Measurements from ENCODE around the gene MAF. TPM values are rescaled to one million over a fixed set of nuclear protein-coding genes. Genes with fewer than 3 reads are reported as not detected.

The MAF gene
- total RNA-seq, 1 experiment from 2014 or later, result 2.6 TPM

DNA sequence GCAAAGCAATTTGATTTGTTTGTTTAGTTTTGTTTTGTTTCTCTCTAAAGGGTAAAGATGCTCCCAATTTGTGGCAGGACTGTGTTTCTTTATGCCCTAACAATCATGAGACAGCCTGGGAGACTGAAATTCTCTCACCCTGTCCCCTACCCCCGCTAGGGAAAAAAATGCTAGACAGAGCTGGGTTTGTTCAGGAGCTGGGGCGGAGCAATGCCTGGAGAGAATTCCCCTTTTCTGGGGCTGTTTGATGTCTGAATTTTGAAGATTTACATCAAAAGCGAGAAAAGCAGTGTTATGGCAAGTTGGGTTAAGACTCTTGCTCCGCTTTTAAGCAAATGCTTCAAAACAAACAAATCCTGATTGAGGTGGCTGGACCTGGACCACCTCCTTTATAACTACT lies 8.4 kb downstream of the MAF start:
- DNase-seq (ENCODE audit: low read depth), result no peak

- no peak for DNase-seq (ENCODE audit: low read depth)
Observed at GRCh38 chr16:79589601-79590102, 10.9 kb downstream of the MAF start.

- DNase-seq (ENCODE audit: low read depth), result no peak
Observed at GRCh38 chr16:79587897-79588296, 12.6 kb downstream of the MAF start.

GRCh38 chr16:79587296-79587695 lies 13.2 kb downstream of the MAF start:
- DNase-seq (ENCODE audit: low read depth), result no peak

GRCh38 chr16:79582789-79583188 lies 17.7 kb downstream of the MAF start:
- no peak for DNase-seq (ENCODE audit: low read depth)

GRCh38 chr16:79580453-79581191 lies 19.9 kb downstream of the MAF start:
- DNase-seq (ENCODE audit: low read depth), result no peak

GRCh38 chr16:79576602-79577001 lies 23.9 kb downstream of the MAF start:
- DNase-seq (ENCODE audit: low read depth), result no peak

GRCh38 chr16:79573884-79574283 lies 26.7 kb downstream of the MAF start:
- no peak for DNase-seq (ENCODE audit: low read depth)

GRCh38 chr16:79573071-79573470 lies 27.5 kb downstream of the MAF start:
- DNase-seq (ENCODE audit: low read depth), result no peak

DNA sequence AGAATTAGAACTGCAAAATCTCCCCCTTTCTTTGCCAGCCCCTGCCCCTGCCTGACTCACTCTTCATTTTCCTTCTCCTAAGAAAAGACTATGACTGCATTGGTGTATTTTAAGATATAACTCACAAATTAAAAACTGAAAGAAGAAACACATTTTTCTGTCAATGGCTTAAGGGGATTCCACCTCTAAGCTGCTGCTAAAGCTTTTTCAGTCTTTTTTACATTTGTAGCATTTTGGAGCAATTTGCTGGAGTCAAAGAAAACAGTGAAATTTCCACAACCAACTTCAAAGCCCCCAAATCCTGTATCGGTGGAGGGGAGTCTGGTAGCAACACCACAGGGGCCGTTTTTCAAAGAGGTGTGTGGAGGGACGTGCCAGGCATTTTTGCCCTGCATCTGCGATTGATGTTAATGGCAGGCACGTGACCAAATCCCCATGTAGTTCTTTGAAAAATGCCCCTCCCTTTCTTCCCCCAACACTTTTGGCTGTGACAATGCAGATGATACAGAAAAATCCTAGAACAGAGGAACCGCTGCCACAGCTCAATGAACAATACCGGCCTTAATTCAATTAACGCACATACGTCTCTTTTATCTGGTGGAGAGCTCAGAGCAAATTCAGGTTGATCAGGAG lies 28.5 kb downstream of the MAF start:
- DNase-seq (ENCODE audit: low read depth), result no peak

GRCh38 chr16:79571065-79571902 lies 29.3 kb downstream of the MAF start:
- DNase-seq (ENCODE audit: low read depth), result peak; percentile 3

DNA sequence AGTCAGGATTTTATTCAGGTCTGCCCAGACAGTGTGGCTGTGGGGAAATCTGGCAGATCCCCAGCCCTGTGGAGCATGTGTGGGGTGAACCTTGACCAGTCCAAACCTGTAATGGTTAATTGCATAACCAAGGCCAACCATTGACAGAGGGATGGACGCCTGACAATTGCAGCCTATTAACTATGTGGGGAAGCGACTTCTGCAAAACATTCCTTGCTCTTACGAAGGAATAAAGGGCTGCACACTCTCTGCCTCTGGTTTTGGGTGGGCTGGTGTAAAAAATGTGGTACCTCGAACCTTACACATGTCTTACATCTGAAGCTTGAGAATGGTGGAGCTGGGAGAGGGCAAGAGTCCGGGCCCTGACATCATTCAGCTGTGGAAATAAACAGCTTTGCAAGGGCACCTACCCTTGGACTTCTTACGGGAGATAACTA lies 35.8 kb downstream of the MAF start:
- no peak for DNase-seq (ENCODE audit: low read depth)

DNA sequence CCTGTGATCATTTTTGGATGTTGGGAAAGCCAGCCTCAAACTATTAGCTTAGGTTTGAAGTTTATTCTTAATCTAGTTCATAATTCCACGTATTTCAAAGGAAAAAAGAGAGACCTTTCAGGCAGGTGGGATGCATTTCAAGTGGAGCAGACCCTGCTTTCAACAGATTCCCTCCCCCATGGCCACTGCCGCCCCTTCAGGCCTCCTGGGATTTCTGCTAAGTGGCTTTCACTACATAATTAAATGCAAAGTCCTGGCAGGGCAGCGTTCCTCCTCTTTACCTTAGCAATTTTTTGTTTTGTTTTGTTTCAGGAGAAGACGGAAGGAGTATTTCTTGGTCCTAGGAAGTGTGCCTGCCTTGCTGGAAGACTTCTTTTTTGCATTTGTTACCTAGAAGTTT lies 36.6 kb downstream of the MAF start:
- no peak for DNase-seq (ENCODE audit: low read depth)

DNA sequence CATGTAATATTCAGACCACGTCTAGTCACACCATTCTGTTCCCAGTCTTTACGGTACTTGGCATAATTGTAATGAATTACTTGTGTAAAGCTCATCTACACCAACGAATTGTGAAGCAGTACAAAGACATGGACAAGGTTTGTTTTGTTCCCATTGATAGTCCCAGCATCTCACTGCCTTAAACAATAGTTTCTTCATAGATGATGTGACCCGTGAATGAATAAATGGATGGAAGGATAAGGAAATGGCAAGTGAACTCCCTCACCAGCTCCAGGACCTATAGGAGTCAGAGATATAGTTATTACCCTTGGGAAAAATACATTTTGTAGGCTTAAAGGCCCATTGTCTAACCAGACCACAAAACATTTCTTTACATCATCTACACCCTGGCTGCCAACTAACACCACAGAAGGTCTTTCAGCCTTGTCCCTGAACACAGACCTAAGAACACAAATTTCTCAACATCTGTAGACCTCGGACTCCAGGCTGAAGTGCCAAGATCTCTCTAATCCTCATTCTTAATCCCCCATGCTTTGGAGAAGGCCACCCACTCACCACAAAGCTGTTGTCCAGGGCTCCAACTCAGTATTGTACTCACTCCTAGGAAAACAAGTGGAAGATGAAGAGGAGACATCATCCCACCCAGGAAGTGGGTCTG lies 38.2 kb downstream of the MAF start:
- DNase-seq (ENCODE audit: low read depth), result no peak

GRCh38 chr16:79561729-79562128 lies 38.8 kb downstream of the MAF start:
- no peak for DNase-seq (ENCODE audit: low read depth)

- DNase-seq (ENCODE audit: low read depth), result no peak
Observed at GRCh38 chr16:79560923-79561322, 39.6 kb downstream of the MAF start.

GRCh38 chr16:79560318-79560717 lies 40.2 kb downstream of the MAF start:
- no peak for DNase-seq (ENCODE audit: low read depth)

DNA sequence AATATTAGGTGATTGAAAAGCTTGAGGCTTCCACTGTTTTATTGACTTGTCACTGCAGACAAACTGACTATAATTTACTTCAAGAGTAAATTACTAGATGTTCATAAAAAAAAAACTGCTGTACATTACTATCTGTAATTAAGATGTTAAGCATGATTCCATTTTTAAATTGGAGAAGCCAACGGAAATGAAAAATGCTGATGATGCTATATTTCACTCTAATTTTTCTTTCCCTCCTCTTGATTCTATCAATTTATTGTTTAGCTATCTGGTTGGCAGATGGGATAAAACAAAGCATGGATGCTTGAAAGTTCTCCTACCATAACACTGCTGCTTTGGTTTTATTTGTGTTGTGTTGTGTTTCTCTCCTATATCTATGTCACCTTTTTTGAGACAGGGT lies 41.0 kb downstream of the MAF start:
- no peak for DNase-seq (ENCODE audit: low read depth)

DNA sequence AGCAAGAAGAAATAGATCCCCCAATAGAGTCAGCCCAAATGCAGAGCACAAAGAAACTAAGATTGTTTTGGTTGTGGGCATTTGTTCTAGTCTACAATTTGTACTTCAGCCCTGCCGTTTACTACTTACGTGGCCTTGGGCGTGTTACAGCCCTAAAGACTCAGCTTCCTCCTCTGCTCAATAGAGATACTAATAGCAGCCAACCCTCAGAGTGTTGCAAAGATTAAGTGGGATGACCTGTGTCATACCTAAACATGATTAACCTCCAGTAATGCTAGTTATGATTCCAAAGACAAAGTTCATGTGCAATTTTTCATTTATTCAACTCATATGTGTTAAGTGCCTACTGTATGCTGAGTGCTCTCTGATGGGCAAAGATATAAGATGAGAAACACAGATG lies 43.1 kb downstream of the MAF start:
- DNase-seq (ENCODE audit: low read depth), result no peak

- no peak for DNase-seq (ENCODE audit: low read depth)
Observed at GRCh38 chr16:79554912-79555311, 45.6 kb downstream of the MAF start.

DNA sequence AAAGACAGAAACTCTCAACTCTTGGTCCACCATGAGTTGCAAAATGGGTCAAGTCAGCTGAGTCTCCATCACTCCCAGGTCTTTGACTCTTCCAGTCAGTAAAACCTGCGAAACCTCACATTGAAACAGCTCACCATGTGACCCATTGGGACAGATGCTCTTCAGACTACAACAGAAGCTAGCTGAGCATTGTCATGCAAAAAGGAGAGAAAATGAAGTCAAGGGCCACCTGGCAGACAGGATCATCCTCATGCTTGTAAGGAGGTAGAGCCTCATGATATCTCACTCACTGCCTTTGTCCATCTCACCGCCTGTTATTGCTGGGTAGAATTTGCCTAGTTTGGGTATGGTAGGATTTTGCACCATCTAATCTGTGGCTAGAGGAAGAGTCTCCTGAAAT lies 50.2 kb downstream of the MAF start:
- no peak for DNase-seq (ENCODE audit: low read depth)

GRCh38 chr16:79547085-79547484 lies 53.5 kb downstream of the MAF start:
- no peak for DNase-seq (ENCODE audit: low read depth)
